A204.1 (cell line): ENCODE data around the gene LRRFIP1.

ENCODE experiments used
- FAIRE-seq: peaks from 2 replicates; lab custom pipeline; 2012; peaks lifted over from hg19 to GRCh38; lab: Jason Lieb, UNC

Gene LRRFIP1

DNA sequence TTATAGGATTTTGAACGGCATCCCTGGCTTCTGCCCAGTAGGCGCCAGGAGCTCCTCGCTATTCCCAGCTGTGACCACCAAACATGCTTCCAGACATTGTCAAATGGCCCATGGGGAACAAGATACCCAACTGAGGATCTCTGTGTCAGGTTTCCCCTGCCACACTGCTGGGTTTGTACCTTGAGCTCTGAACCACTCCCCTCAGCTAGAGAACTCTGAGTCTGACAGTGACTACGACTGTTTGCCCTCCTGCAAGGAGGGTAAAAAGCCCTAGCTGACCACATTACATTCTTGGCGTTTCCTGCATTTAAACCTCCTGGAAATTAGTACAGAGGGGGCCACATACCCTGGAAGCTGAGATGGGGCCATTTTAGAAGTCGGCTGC, 12.4 kb downstream of the LRRFIP1 start:
- no peak for FAIRE-seq

DNA sequence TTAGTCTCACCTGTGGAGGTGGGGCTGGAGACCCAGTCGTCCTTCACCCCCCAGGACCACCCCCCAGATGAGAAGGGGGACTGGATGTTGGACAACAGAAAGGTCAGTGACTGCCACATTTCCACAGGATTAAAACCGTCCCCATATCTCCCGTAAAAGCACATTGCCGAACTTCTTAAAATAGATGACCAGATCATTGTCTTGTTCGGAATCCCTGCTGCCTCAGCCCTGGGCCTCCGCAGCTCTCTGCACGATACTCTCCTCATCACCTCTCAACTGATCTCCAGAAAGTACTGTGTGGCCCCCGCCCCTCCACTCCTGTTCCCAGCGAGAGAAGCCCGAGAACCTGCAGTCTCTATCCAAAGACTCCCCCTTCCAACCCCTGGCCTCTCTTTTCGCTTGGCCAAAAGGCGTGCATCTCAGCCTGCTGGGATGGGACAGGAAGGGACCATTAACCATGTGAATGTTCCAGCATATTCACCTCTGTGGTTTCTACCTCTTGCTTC, 13.2 kb downstream of the LRRFIP1 start:
- no peak for FAIRE-seq

GRCh38 chr2:237642038-237642734, 14.8 kb downstream of the LRRFIP1 start:
- FAIRE-seq = no peak

DNA sequence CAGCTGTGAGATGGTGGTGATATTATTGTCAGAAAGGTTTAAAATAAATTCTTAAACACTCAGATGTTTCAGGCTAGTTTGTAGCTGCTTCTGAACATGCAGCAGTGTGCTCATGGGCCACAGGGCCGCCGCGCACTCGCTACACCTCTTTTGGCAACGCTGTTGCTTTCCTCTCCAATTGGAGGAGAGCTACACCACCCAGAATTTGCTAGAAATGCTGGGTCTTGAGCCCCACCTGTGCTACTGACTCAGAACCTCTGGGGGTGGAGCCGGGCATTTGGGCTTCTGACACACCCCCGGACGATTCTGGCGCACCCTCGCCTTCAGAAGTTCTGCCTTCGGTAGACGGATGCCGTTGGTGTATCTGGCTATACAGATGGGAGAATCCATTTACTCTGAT, 15.7 kb downstream of the LRRFIP1 start:
- FAIRE-seq = no peak

DNA sequence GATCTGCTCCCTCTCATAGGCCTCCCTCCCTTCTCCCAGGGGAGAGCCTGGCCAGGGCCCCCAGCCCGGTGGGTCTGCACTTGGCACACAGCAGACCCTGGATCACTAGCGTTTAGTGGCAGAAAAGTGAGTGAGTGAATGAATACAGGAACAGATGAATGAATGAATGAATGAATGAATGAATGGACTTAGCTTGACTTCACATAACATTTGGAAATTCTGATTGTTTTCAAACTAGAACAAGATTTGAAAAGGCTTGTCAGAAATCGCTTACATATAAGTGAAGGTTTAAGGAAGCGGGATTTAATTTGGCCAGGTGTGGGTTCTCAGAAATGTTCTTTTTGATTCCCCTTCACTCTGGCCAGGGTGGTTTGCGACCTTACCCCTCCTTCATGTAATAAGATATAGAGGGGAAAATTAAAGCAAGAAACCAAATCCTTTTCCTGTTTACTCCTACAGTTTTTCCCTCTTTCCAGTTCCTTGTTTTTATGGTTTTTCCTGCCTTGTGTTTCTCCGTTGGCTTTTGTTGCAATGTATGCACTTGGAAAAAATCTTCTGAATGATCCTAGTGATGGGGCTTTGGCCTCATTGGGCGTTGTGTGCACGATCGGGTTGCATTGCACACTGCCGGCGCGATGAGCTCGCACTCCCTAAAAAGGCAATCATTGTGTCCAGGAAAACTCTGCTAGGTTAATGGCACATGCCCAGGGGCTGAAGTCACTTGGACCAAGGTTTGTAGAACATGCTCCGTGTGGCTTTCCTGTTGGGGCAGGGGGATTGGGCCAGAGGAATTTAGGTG, 16.4 kb downstream of the LRRFIP1 start:
- no peak for FAIRE-seq

GRCh38 chr2:237644381-237644703, 17.0 kb downstream of the LRRFIP1 start:
- no peak for FAIRE-seq

DNA sequence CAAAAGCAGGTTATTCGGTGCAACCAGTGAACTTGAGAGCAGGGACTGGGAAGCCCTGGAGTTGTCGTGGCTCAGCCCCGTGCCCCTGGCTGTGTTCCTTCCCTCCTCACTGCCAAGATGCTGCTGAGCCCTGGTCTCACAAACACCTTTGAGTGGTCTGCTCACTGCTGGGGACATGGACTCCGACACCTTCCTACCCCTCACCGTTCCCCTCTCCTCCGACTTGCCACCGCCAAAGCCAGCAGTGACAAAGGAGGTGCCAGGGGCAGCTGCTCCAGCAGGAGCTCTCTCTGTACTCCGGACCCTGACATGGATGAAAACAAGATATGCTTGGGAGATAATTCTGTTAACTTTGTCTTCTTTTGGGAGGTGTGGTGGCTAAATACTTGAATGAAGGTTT, 17.9 kb downstream of the LRRFIP1 start:
- FAIRE-seq = no peak

DNA sequence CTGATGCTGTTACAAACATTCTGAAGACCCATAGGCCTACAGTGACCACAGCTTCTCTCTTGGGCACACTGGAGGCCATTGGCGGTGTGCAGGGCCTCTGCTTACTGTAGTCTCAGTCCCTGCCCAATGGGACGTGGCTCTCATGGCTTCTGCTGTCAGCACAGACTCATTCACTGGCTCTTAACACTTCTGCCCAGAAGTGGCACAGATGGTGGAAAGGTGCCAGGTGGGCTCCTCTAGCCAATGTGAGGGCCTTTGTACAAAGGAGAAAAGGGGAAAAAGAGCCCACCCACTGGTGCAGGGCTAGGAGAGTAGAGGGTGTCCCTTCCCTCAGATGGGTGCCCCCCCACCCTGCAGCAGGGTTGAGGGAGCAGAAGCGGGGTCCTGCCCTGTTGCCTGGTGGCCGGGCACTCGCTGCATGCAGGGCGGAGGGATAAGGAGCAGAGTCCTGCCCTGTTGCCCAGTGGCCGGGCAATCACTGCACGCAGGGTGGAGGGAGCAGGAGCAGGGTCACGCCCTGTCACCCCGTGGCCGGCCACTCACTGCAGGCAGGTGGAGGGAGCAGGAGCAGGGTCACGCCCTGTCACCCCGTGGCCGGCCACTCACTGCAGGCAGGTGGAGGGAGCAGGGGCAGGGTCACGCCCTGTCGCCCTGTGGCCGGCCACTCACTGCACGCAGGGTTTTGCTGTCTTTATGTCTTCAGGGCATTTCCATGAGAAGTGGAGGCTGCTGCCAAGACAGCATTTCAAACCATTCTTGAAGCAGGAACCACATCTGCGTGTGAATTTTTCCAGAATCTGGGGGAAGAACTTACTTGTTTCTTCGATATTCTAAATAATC, 20.0 kb downstream of the LRRFIP1 start:
- FAIRE-seq = no peak

- FAIRE-seq = no peak
Observed at GRCh38 chr2:237648016-237648381, 20.6 kb downstream of the LRRFIP1 start.

DNA sequence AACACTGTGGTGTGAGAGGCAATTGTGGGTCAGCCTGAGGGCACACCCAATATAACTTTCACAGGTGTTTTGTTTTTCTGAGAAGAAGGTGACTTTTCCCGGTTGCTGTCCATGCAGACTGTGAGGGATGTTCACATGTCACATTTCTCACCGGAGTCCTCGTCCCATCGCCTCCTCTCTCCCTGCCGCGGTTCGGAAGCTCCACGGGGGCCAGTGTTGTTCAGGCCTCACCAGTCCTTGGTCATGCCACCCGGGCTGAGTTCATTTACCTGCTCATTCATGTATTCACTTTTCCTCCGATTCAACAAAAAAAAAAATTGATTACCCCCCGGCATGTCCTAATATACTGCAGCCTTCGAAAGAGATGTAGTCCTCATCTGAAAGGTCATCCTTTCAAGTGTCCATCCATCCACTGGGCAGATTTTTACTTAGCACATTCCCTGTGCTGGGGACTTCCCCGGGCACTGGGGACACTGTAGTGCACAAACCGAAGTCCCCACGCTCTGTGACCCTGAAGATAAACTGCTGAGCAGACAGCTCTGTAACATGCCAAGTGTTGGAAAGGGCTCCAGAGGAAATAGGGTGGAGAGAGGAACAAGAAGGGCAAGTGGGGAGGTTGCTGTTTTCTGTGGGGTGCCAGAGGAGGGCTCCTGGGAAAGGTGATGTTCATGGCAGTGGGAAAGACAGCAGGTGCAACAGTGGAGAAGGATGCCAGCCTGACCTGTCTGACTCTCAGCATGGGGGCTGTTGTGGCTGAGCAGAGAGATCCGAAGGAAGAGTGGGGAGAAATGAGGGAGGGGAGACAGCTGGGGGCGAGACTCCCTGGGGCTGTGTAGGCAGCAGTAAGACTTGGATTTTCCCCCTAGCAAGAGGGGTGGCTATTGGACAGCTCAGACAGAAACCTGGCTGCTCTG, 22.4 kb downstream of the LRRFIP1 start:
- FAIRE-seq = no peak

GRCh38 chr2:237650455-237650850, 23.1 kb downstream of the LRRFIP1 start:
- FAIRE-seq = no peak

DNA sequence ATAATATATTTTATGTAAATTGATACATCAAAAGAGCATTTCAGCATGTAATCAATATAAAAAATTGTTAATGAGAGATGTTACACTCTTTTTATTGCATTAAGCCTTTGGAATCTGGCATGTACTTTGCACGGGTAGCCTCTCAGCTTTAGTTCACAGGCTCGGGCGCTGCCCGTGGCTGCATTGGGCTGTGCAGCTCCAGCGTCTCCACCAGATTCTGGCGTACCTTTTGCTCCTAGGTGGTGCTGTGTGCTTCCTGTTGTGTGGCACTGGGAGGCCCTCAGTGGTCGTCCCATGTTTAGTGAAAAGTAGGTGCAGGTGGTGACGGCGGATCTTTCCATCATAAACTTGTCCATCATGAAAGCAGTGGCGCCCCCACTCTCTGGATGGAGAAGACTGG, 24.4 kb downstream of the LRRFIP1 start:
- FAIRE-seq = no peak

- FAIRE-seq = no peak
Observed at GRCh38 chr2:237652181-237652580, 24.8 kb downstream of the LRRFIP1 start.

DNA sequence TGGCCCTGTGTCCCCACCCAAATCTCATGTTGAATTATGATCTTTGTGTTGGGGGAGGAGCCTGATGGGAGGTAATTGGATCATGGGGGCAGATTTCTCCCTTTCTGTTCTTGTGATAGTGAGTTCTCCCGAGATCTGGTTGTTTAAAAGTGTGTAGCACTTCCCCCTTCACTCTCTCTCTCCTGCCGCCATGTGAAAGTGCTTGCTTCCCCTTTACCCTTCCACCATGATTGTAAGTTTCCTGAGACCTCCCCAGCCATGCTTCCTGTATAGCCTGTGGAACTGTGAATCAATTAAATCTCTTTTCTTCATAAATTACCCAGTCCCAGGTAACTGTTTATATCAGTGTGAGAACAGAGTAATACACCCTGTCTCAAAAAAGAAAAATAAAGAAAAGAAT, 25.5 kb downstream of the LRRFIP1 start:
- no peak for FAIRE-seq

DNA sequence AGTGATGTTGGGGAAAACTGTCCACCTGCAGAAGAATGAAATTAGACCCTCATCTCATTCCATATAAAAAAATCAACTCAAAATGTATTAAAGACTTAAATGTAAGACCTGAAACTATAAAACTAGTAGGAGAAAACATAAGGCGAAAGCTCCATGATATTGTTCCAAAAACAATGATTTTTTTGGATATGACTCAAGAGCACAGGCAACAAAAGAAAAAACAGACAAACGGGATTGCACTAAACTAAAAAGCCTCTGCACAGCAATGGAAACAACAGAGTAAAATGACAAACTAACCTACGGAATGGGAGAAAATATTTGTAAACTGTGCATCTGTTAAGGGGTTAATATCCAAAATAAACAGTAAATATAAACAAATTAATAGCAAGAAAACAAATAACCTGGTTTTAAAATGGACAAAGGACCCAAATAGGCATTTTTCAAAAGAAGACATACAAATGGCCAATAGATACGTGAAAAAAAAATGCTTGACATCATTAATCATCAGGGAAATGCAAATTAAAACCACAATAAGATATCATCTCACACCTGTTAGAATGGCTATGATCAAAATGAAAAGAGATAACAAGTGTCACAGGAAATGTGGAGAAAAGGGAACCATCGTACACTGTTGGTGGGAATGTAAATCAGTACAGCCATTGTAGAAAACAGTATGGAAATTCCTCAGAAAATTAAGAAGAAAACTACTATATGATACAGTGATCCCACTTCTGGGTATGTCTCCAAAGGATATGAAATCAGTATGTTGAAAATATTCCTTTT, 26.6 kb downstream of the LRRFIP1 start:
- no peak for FAIRE-seq

- no peak for FAIRE-seq
Observed at GRCh38 chr2:237657063-237657462, 29.7 kb downstream of the LRRFIP1 start.

- FAIRE-seq = no peak
Observed at GRCh38 chr2:237660381-237660900, 33.1 kb downstream of the LRRFIP1 start.

DNA sequence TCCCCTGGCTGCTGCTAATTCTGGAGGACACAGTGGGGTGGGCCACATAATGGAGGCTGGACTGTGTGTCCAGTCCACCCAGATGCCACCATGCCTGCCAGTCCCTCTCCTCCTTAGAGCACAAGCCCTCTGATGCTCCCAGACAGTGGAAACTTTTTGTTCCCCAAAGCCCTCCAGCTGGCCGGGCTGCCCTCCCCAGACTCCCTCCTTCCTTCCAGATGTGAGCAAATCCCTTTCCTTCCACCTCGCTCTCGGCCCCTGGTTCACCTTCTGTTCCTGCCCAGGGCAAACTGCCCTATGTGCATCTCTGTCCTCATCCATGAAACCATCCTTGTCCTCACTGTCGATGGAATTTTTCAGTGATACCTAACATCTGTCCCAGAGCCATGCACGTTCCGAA, 33.9 kb downstream of the LRRFIP1 start:
- no peak for FAIRE-seq

- no peak for FAIRE-seq
Observed at GRCh38 chr2:237661799-237662328, 34.5 kb downstream of the LRRFIP1 start.

- no peak for FAIRE-seq
Observed at GRCh38 chr2:237662671-237663093, 35.3 kb downstream of the LRRFIP1 start.
